Muscle of back (tissue), 11 donors: ENCODE measurements around the gene PFDN1. TPM values are rescaled to one million over a fixed set of nuclear protein-coding genes. Genes with fewer than 3 reads are reported as not detected.

Experiments
- DNase-seq, 3 donors: peaks; one replicate each; pipeline versions ENCODE4 v3.0.0 to v3.0.0-alpha.2; 2013
- polyA plus RNA-seq, 10 donors: library from polyadenylated mRNA; unstranded; fragments of 120-200 nt; gene quantifications; one replicate each; pipeline ENCODE4 v1.2.1, GENCODE V29; 2013; ENCODE audit not compliant: insufficient read length in 10 of 10

Gene PFDN1
- polyA plus RNA-seq, 10 donors: 63.7 to 88.9 (median 73.7) TPM

DNA sequence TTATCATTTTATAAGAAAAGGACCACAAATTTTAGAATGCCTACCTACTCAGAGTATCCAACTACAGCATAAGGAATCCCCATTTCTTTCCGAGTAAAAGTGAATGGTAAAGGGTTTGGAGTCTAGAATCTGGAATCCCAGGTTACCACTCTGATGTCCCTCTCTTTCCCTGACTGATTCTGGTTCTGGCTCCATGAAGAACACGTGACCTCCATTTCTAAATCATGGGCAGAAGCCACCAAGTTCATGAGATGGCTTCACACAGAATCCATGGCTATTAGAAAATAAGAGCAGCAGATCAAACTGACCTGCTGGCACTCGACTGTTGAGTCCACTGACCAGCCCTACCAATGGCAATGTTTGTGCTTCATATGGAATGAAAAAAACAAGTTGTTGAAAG, 40.7 kb downstream of the PFDN1 start:
- no peak for DNase-seq

GRCh38 chr5:140261403-140262171, 41.3 kb downstream of the PFDN1 start:
- DNase-seq: no peak

- DNase-seq: no peak
Measured at GRCh38 chr5:140260089-140260656, 42.7 kb downstream of the PFDN1 start.

GRCh38 chr5:140259500-140259899, 43.4 kb downstream of the PFDN1 start:
- no peak for DNase-seq

- DNase-seq: no peak
Measured at GRCh38 chr5:140258873-140259272, 44.0 kb downstream of the PFDN1 start.

GRCh38 chr5:140258016-140258415, 44.9 kb downstream of the PFDN1 start:
- peak in 1 of 3 donors; percentile 52 for DNase-seq

DNA sequence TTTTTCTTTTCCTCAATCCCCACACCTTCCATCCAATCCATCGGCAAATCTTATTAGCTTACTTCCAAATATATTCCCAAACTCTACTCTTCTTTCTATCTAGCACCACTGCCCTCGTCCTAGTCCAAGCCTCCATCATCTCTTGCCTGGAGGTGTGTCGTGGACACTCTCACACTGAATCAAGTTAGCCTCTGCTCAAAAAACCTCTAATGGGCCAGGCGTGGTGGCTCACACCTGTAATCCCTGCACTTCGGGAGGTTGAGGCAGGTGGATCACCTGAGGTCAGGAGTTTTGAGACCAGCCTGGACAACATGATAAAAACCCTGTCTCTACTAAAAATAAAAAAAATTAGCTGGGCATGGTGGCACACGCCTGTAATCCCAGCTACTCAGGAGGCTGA, 46.2 kb downstream of the PFDN1 start:
- no peak for DNase-seq

GRCh38 chr5:140255460-140256157, 47.3 kb downstream of the PFDN1 start:
- no peak for DNase-seq

GRCh38 chr5:140253985-140254384, 48.9 kb downstream of the PFDN1 start:
- no peak for DNase-seq

DNA sequence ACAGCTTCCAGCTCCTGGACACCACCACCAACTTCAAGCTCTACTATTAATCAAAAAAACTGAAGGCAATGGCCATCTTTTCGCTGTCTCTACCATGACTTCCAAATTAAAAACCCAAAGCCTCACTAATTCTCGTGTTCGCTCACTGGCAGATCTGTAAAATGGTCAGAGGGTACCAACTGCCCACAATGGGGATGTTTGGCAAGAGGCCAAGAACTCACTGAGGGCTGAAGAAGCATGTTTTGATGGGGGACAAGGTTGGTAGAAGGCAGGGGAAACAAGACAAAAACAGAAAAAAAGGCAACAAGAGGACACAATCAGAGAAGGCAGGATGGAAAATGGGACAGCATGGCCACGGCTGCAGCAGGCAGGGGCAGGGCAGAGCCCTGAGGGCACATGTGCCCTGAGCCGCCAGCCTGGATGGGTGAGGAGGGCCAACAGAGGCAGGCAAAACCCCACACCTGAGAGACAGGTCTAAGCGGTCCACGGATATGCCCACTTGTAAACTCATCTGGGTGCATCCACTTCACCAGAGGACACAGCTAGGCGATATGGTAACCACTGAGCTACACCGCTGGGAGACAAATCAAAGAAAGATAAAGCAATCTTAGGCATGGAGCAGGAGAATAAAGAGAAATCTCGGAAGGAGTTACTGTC, 50.3 kb downstream of the PFDN1 start:
- no peak for DNase-seq

GRCh38 chr5:140251527-140251973, 51.4 kb downstream of the PFDN1 start:
- peak in 2 of 3 donors; percentile 32 to 94 for DNase-seq

DNA sequence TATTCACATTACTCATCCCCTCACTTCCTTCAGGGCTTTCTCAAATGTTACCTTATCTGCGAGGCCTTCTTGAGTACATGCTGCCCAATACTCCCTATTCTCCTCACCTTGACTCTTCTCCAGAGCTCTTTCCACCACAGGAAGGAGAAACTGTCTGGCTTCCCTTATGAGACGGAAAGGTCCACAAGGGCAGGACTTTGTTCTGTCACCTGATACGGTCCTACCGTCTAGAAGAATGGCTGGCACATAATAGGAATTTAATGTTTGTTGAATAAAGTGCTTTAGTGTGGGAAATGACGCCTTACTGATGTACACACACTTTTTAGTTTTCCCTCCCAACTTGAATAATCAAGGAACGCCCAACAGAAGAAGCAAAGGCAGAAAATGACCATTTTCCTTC, 52.5 kb downstream of the PFDN1 start:
- no peak for DNase-seq

- no peak for DNase-seq
Measured at GRCh38 chr5:140249536-140249935, 53.4 kb downstream of the PFDN1 start.

- DNase-seq: peak in 1 of 3 donors; percentile 51
Measured at GRCh38 chr5:140248414-140248813, 54.5 kb downstream of the PFDN1 start.

DNA sequence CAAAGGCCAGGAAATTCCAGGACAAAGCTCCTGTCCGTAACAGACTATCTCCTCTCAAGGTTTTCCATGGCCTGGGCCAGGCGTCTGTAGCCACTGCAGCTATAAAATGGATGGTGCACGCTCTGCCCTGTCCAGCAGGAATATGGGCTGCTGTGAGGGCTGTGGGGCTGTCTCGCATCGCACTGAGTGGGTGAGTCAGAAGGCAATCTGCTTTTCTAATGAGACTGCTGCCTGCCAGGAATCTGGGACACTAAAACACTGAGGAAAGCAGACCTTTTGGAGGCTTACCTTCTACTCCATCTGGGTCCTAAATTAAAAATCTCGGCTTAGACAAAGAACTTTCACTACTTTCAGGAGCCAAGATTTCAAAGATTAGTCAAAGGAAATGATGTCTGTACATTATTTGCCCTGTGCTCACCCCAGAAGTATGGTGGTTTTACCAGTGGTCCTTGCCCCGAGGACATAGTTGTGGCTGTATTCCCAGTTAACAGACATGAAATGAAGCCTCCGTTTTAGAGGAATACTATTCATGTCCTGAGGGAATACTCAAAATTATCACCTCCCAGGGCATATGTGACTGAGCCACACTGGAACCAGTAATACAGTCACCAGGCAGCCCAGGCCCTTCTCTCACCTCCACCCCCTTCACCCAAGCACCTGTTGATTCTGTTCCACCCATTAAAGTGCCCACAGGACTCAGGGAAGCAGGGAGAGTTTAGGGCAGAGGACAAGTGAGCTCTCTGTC, 56.4 kb downstream of the PFDN1 start:
- DNase-seq: peak; percentile 47 to 74 (median 60)

DNA sequence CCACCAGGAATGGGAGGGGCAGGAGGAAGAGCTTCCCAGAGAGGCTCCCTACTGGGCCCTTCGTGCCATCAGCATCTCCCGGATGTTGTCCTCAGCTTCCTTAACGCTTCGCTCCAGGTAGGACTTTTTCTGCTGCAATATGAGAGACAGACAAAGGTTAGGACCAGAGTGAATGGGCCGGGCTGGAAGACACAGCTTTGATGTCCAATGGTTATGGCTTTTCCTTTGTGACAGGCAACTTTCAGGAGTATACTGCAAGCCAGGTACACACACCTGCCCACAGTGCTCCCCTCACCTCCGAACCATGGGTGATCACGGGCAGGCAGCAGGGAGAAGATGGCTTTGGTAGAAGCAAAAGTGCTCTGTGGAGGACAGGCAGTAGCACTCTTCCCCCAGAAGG, 57.0 kb downstream of the PFDN1 start:
- DNase-seq: no peak

DNA sequence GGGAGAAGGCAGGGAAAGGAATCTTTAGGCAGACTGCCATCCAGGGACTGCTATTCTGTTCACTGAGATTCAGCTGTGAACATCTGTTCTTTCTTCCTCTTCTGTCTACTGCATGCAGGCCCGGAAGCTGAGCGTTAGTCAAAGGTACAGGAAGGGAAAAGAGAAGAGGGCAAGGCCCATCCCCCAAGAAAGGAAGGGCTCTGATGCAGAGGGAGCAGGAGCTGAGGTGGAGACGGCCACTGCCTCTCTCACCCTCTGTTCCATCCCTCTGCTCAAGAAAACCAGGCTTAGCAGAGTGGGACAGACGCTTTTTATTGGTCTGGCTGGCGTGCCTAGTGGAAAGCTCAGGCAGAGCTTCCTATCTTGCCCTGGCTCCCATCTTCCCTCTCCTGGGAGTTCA, 57.6 kb downstream of the PFDN1 start:
- DNase-seq: peak in 1 of 3 donors; percentile 43

GRCh38 chr5:140244525-140245025, 58.3 kb downstream of the PFDN1 start:
- peak; percentile 84 to 93 (median 85) for DNase-seq

- no peak for DNase-seq
Measured at GRCh38 chr5:140243706-140244250, 59.1 kb downstream of the PFDN1 start.

DNA sequence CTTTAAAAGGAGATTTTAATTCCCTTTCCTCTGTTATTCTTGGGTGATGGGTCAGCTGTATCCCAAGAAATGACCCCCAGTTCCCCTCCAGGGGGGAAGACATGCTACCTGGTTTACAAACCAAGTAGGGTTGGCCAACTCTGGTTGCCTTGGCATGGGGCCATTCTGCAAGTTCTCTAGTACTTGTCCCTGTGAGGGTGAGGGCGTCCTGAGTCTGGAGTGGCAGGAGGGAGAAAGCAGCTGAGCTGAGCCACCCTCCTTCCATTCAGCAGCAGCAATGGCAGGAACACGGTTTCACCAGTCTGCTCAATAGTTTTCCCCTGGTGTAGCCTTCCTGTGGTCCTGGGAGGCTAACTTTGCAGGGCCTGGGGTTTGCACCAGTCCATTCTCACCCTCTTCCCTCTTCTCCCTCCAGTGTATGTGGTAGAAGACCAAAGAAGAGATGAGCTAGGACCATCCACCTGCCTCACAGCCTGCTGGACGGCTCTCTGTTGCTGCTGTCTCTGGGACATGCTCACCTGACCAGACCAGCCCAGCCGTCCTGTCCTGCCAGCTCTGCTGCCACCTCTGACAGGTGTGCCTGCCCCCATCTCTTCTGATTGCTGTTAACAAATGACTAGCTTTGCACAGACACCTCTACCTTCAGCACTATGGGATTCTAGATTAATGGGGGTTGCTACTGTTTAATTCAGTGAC, 59.9 kb downstream of the PFDN1 start:
- no peak for DNase-seq
